HEK293 (cell line): ENCODE measurements around the gene METTL23.

Experiments
- CTCF ChIA-PET: fragments of 350-600 bp; formaldehyde crosslinking; extraction: SDS; loops from one replicate; lab custom pipeline; 2021; ENCODE audit warnings: antibody characterized with exemption; lab: Yijun Ruan, JAX
- POLR2A ChIA-PET: fragments of 300-600 bp; formaldehyde crosslinking; extraction: SDS; loops from one replicate; lab custom pipeline; 2020; ENCODE audit warnings: antibody characterized with exemption, inconsistent platforms; lab: Yijun Ruan, JAX
- H3K27ac ChIP-seq: fragments of 200-500 bp; sonication (Bioruptor generic); 2 replicates; pipeline ENCODE4 v1.5.1; 2014; ENCODE audit warnings: low read depth, low read length, control low read depth, inconsistent platforms; ENCODE audit errors: extremely low read depth
- H3K36me3 ChIP-seq, 2 experiments: fragments of 200-500 bp in 1 of 2; sonication (Bioruptor generic) in 1 of 2; 1 replicate in 1 of 2; 2 replicates in 1 of 2; pipeline ENCODE4 v1.5.1; 2014 to 2017; ENCODE audit warnings: inconsistent platforms in 2 of 2, low read length in 2 of 2; ENCODE audit not compliant: control insufficient read depth in 2 of 2, insufficient read depth in 1 of 2
- H3K4me1 ChIP-seq: fragments of 200-500 bp; sonication (Bioruptor generic); 2 replicates; pipeline ENCODE4 v1.5.1; 2014; ENCODE audit warnings: mild to moderate bottlenecking, low read length, inconsistent platforms; ENCODE audit not compliant: control insufficient read depth, insufficient read depth
- H3K4me3 ChIP-seq: 2 replicates; pipeline ENCODE4 v1.5.1; 2011; ENCODE audit warnings: low read depth, mild to moderate bottlenecking, control low read depth, low read length, moderate library complexity
- H3K9me3 ChIP-seq: fragments of 200-500 bp; sonication (Bioruptor generic); 2 replicates; pipeline ENCODE4 v1.5.1; 2014; ENCODE audit warnings: low read depth, low read length, inconsistent platforms; ENCODE audit not compliant: control insufficient read depth, insufficient read depth
- MEIS1 ChIP-seq: sonication (generic); formaldehyde crosslinking; IDR thresholded peaks from 2 replicates; pipeline ENCODE4 v1.8.1; 2022; ENCODE audit warnings: missing genetic modification reagents, mild to moderate bottlenecking, borderline replicate concordance
- PATZ1 ChIP-seq: fragments of 450-650 bp; formaldehyde crosslinking; IDR thresholded peaks from 2 replicates; pipeline ENCODE4 v1.5.1; 2016; ENCODE audit warnings: missing biosample characterization, missing genetic modification characterization
- PRDM1 ChIP-seq: fragments of 450-650 bp; formaldehyde crosslinking; IDR thresholded peaks from 2 replicates; pipeline ENCODE4; 2016; ENCODE audit warnings: missing biosample characterization, missing genetic modification characterization
- SALL2 ChIP-seq: fragments of 450-650 bp; formaldehyde crosslinking; IDR thresholded peaks from 2 replicates; pipeline ENCODE4 v1.5.0; 2017; ENCODE audit warnings: missing biosample characterization, mild to moderate bottlenecking, missing genetic modification characterization, borderline replicate concordance
- SP3 ChIP-seq: fragments of 450-650 bp; formaldehyde crosslinking; IDR thresholded peaks from 2 replicates; pipeline ENCODE4 v1.5.1; 2016; ENCODE audit warnings: missing biosample characterization, missing genetic modification characterization
- TCF7L2 ChIP-seq: IDR thresholded peaks from 2 replicates; pipeline ENCODE4 v1.6.1; 2011; ENCODE audit warnings: low read depth, mild to moderate bottlenecking, inconsistent platforms, low read length, moderate library complexity, borderline replicate concordance
- ZBTB1 ChIP-seq: fragments of 450-650 bp; formaldehyde crosslinking; IDR thresholded peaks from 2 replicates; pipeline ENCODE4 v1.5.1; 2016; ENCODE audit warnings: missing biosample characterization, missing genetic modification characterization
- ZNF211 ChIP-seq: fragments of 450-650 bp; formaldehyde crosslinking; IDR thresholded peaks from 2 replicates; pipeline ENCODE4 v1.5.1; 2016; ENCODE audit warnings: low read depth, missing biosample characterization, missing genetic modification characterization
- ZNF280C ChIP-seq: fragments of 450-650 bp; formaldehyde crosslinking; IDR thresholded peaks from 2 replicates; pipeline ENCODE4 v1.5.1; 2016; ENCODE audit warnings: missing biosample characterization, missing genetic modification characterization
- ZNF292 ChIP-seq: fragments of 450-650 bp; formaldehyde crosslinking; IDR thresholded peaks from 2 replicates; pipeline ENCODE4 v1.5.1; 2016; ENCODE audit warnings: low read depth, missing biosample characterization, missing genetic modification characterization, borderline replicate concordance
- ZNF341 ChIP-seq: fragments of 450-650 bp; formaldehyde crosslinking; IDR thresholded peaks from 2 replicates; pipeline ENCODE4; 2016; ENCODE audit warnings: low read depth, missing biosample characterization, missing genetic modification characterization
- ZNF366 ChIP-seq: fragments of 450-650 bp; formaldehyde crosslinking; conservative IDR thresholded peaks from 2 replicates; pipeline ENCODE4 v1.5.1; 2016; ENCODE audit warnings: missing biosample characterization, missing genetic modification characterization
- ZNF404 ChIP-seq: fragments of 450-650 bp; formaldehyde crosslinking; IDR thresholded peaks from 2 replicates; pipeline ENCODE4 v1.5.1; 2017; ENCODE audit warnings: missing biosample characterization, missing genetic modification characterization
- ZNF423 ChIP-seq: fragments of 450-650 bp; formaldehyde crosslinking; IDR thresholded peaks from 2 replicates; pipeline ENCODE4 v1.5.1; 2016; ENCODE audit warnings: missing biosample characterization, missing genetic modification characterization
- ZNF488 ChIP-seq: fragments of 450-650 bp; formaldehyde crosslinking; IDR thresholded peaks from 2 replicates; pipeline ENCODE4 v1.5.1; 2016; ENCODE audit warnings: missing biosample characterization, missing genetic modification characterization
- ZNF768 ChIP-seq: fragments of 450-650 bp; formaldehyde crosslinking; IDR thresholded peaks from 2 replicates; pipeline ENCODE4 v1.5.1; 2018; ENCODE audit warnings: missing biosample characterization, mild to moderate bottlenecking, missing genetic modification characterization
- ZNF791 ChIP-seq: fragments of 450-650 bp; formaldehyde crosslinking; IDR thresholded peaks from 2 replicates; pipeline ENCODE4 v1.5.1; 2016; ENCODE audit warnings: missing biosample characterization, missing genetic modification characterization
- ZNF843 ChIP-seq: fragments of 450-650 bp; formaldehyde crosslinking; IDR thresholded peaks from 2 replicates; pipeline ENCODE4 v1.5.1; 2016; ENCODE audit warnings: missing biosample characterization, missing genetic modification characterization
- TF ChIP-seq, protein P1 (sequence below): fragments of 450-650 bp; formaldehyde crosslinking; optimal IDR thresholded peaks from 2 replicates; pipeline ENCODE3; 2016; ENCODE audit warnings: missing biosample characterization, mild to moderate bottlenecking, missing genetic modification characterization
- TF ChIP-seq, protein P2 (sequence below): fragments of 450-650 bp; formaldehyde crosslinking; IDR thresholded peaks from 2 replicates; pipeline ENCODE4 v1.5.1; 2016; ENCODE audit warnings: missing biosample characterization, missing genetic modification characterization

The METTL23 gene

DNA sequence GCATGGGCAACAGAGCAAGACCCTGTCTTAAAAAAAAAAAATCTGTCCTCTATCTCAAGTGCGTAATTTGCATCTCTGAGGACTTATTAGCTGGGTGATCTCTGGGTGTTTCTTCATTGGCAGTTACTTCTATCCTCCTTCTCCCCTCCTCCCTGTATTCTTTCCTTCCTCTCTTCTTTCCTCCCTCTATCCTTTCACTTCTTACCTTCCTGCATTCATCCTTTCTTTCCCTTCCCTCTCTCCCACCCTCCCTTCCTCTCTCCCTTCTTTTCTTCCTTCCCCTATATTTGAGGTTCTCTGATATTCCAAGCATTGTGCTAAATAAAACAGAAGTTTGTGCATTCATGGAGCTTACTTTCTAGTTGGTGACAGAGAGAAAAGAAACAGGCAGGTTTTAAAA is 22.0 kb downstream of the METTL23 start:
- ChIA-PET POLR2A (no interaction called here), CTCF (no interaction called here)
- H3K36me3 ChIP-seq, result peaks cover 59 to 60% of the 10 kb centered on the region in 2 experiments
- H3K4me1 ChIP-seq, result no peaks in the 10 kb centered on the region
- H3K9me3 ChIP-seq, result no peaks in the 10 kb centered on the region
- no peak overlapping the region for H3K4me3 ChIP-seq
- no peak overlapping the region for H3K27ac ChIP-seq
- TF ChIP-seq ZNF768 (tag by site-specific recombination), result no peak
- TF ChIP-seq MEIS1, result no peak
- no peak for TF ChIP-seq SALL2 (tag by site-specific recombination)
- TF ChIP-seq ZNF292 (tag by site-specific recombination), result no peak
- no peak for TF ChIP-seq ZNF211 (tag by site-specific recombination)
- TF ChIP-seq ZNF341 (tag by site-specific recombination), result peak; percentile 49
- peak; percentile 67; the same call in 1 of the 2 replicates for TF ChIP-seq PRDM1 (tag by site-specific recombination)
- peak; percentile 79; the same call in 1 of the 2 replicates for TF ChIP-seq ZNF366 (tag by site-specific recombination)
- no peak for TF ChIP-seq ZNF423
- no peak for TF ChIP-seq TCF7L2

GRCh38 chr17:76751416-76751993 is 24.9 kb downstream of the METTL23 start:
- no peaks in the 10 kb centered on the region for H3K4me1 ChIP-seq
- no peak overlapping the region for H3K27ac ChIP-seq
- H3K4me3 ChIP-seq, result no peak overlapping the region
- peaks cover 48 to 57% of the 10 kb centered on the region in 2 experiments for H3K36me3 ChIP-seq
- ChIA-PET POLR2A (interaction anchor here (0.7 kb wide), 1 partner anchor 12 kb away, joined by 5 read pairs; no protein-coding TSS in a partner anchor), CTCF (interaction anchor here (1.3 kb wide), 1 partner anchor 12 kb away, joined by 4 read pairs; no protein-coding TSS in a partner anchor)
- TF ChIP-seq MEIS1, result no peak
- no peak for TF ChIP-seq PATZ1 (tag by site-specific recombination)
- no peak for TF ChIP-seq ZNF404 (tag by site-specific recombination)
- no peaks in the 10 kb centered on the region for H3K9me3 ChIP-seq

DNA sequence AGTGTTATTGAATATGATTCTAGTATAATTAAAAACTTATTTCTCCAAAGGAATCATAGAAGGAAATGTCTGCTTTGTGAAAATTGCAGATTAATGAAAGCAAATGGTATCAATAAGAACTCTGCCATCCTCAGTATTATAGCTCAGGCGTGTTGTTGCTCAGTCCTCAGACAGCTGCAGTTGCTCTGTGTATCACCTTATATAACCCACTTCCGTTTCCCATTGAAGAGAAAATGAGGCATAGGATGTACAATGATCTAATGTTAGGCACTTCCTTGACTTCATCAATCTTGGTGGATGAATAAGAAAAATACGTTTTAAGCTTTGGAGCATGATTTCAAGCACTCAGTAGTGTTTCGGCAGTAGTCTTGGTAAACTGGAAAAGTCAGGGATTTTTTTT is 25.4 kb downstream of the METTL23 start:
- CTCF ChIA-PET, result interaction anchor here (1.3 kb wide), 1 partner anchor 12 kb away, joined by 4 read pairs; no protein-coding TSS in a partner anchor

More for the DNA sequence above, 25.4 kb downstream of the METTL23 start:
- Histone ChIP-seq H3K4me3 (no peak overlapping the region), H3K27ac (no peak overlapping the region), H3K4me1 (no peaks in the 10 kb centered on the region), H3K36me3 (peaks cover 47 to 60% of the 10 kb centered on the region in 2 experiments), H3K9me3 (no peaks in the 10 kb centered on the region)
- POLR2A ChIA-PET, result interaction anchor here (0.6 to 0.7 kb wide), 2 partner anchors 13 to 39 kb away, joined by 3 to 5 read pairs; no protein-coding TSS in a partner anchor
- no peak for TF ChIP-seq ZNF843
- TF ChIP-seq ZNF280C, result no peak
- no peak for TF ChIP-seq ZBTB1 (tag by site-specific recombination)
- TF ChIP-seq SP3 (tag by site-specific recombination), result no peak
- TF ChIP-seq ZNF791 (tag by site-specific recombination), result no peak
- TF ChIP-seq, protein P1, sequence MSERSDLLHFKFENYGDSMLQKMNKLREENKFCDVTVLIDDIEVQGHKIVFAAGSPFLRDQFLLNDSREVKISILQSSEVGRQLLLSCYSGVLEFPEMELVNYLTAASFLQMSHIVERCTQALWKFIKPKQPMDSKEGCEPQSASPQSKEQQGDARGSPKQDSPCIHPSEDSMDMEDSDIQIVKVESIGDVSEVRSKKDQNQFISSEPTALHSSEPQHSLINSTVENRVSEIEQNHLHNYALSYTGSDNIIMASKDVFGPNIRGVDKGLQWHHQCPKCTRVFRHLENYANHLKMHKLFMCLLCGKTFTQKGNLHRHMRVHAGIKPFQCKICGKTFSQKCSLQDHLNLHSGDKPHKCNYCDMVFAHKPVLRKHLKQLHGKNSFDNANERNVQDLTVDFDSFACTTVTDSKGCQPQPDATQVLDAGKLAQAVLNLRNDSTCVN, result no peak
- TF ChIP-seq, protein P2, sequence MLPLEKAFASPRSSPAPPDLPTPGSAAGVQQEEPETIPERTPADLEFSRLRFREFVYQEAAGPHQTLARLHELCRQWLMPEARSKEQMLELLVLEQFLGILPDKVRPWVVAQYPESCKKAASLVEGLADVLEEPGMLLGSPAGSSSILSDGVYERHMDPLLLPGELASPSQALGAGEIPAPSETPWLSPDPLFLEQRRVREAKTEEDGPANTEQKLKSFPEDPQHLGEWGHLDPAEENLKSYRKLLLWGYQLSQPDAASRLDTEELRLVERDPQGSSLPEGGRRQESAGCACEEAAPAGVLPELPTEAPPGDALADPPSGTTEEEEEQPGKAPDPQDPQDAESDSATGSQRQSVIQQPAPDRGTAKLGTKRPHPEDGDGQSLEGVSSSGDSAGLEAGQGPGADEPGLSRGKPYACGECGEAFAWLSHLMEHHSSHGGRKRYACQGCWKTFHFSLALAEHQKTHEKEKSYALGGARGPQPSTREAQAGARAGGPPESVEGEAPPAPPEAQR (tag by site-specific recombination), result no peak
- TF ChIP-seq ZNF488, result no peak
